Measurements from ENCODE around the gene GLRA3.
"Not testable (repeated sequence)": the region's sequence is repeated elsewhere in the genome, so short reads cannot be mapped to it uniquely, and the experiment has no call there.

GLRA3 gene

DNA sequence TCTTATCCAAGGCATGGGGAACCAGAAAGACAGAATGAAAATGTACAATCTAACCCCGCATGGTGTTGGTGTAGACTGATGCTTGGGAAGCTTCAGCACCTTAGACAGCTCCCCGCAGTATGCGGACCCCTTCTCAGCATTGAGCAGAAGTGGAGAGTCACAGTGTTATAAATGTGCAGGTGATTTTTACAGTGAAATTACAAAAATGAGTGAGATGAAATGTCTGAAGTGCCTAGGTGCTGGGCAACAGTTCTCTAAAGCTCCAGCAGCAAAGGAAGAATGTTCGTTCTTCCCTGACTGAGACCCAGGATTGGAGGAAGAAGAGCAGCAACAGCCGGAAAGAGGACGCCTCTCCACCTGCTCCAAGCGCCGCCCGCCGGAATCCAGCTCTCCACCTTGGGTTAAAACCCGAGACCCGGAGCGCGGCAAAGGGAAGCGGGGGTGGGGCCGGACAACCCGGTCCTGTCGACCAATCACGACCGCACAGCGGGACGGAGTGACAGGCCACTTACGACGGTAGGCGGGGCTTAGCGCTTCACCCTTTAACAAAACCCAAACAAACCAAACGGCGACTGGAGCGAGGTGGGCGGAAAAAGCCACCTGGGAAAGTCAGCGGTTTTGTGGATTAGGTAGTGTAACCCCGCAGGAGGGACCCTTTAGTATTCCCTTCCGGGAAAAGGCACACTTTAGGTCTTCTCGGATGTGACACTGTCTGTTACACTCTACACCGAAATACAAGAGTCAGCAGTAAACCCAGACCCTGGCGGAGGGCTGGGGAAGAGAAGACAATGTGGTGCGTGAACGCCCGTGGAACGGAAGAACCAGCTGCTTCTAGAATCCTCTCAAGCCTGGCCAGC, at the start of gene GLRA3:
GLRA3 (minus strand) TSS at position 403 of the 857 bp plus-strand sequence. CDS start 436 bp downstream, outside the sequence.
- no peak for DNase-seq

- DNase-seq: no peak
These were observed 45.9 kb upstream of the GLRA3 start for GRCh38 chr4:174874898-174875297.

GRCh38 chr4:174873931-174874330, 44.9 kb upstream of the GLRA3 start:
- no peak for DNase-seq

- DNase-seq: not testable (repeated sequence)
These were observed 44.1 kb upstream of the GLRA3 start for GRCh38 chr4:174873146-174873545.

DNA sequence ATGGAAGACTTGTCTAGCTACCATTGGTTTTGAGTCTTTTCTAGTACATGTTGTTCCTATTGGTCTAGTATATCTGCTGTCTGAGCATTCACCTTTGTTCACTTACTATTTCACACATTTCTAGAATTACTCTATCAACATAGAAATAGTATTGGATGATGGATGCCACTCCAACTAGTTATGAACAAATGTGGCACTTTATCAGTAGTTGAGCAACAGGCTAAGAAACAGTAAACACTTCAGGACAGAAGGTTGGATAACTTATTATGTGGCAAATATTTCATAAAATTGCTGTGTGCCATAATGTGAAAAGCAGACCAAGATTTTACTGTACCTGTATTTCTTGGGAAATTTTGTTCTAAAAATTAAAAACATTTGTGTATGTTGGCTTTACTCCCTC, 42.4 kb upstream of the GLRA3 start:
- no peak for DNase-seq

- DNase-seq: no peak
These were observed 41.3 kb upstream of the GLRA3 start for GRCh38 chr4:174870311-174870710.

- no peak for DNase-seq
These were observed 40.3 kb upstream of the GLRA3 start for GRCh38 chr4:174869339-174869738.

DNA sequence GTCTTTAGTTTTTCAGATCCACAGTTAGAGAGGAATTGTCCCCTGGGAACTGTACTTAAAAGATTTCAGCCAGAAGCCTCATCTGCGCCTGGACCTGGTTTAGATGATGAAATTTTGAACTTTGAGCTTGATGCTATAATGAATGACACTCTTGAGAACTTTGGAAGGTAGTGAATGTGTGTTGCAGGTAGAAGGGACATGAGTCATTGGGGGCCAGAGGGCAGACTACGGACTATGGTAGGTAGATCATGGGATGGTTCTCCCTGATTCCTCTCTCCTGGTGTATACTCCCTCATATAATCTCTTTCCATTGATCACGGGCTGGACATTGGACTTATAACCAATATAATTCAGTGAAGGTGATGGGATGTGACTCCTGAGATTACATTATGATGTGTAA, 38.9 kb upstream of the GLRA3 start:
- no peak for DNase-seq

GRCh38 chr4:174865418-174865985, 36.5 kb upstream of the GLRA3 start:
- DNase-seq: no peak

DNA sequence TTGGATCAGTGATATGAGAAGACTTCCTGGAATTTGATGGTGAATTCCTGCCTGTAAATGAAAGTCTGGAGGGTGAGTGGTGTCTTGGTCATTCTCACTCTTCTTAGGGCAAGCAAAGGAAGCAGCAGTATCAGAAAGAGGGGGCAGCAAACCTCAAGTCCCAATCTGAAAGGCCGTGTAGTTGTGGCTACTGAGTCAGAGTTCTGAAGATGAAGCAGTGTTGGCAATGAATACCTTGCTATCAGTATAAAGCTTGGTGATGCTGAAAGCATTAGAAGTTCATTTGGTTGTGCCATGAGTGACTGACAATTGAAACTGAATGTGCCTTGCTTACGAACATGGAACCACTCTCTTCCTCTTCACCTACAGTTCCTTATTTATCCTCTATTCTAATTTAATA, 35.0 kb upstream of the GLRA3 start:
- no peak for DNase-seq

GRCh38 chr4:174860588-174860987, 31.5 kb upstream of the GLRA3 start:
- no peak for DNase-seq

GRCh38 chr4:174859904-174860303, 30.9 kb upstream of the GLRA3 start:
- no peak for DNase-seq

DNA sequence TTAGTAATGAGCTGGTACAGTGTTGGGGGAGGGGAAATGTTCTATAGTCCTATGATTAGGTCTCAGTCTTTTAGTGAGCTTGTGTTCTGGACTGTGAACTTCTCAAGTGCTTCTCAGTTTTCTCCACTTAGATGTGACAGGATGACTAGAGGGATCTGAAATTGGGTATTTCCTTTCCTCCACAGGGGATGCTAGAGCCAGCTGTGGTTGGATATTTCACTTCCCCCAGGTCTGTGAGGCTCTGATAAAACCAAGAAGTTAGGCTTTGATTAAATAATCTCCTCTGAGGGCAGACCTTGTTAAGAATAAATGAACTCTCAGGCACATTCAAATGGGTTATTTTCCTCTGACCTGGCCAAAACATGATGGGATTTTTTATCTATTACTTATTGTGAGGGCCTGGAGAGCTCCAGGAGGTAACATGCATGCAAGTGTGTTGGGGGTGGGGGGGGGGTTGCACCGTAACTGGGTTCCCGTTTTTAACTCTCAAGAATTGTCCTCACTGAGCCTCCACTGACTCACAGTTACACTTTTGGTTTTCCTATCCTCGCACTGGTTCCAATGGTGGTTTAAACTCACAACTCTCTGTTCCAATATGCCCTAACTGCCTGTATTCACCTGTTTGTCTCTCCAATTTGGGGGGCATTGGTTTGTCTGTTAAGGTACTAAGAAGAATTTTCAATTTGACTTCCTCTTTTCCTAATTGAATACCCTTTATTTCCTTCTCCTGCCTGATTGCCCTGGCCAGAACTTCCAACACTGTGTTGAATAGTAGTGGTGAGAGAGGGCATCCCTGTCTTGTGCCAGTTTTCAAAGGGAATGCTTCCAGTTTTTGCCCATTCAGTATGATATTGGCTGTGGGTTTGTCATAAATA, 28.1 kb upstream of the GLRA3 start:
- no peak for DNase-seq

DNA sequence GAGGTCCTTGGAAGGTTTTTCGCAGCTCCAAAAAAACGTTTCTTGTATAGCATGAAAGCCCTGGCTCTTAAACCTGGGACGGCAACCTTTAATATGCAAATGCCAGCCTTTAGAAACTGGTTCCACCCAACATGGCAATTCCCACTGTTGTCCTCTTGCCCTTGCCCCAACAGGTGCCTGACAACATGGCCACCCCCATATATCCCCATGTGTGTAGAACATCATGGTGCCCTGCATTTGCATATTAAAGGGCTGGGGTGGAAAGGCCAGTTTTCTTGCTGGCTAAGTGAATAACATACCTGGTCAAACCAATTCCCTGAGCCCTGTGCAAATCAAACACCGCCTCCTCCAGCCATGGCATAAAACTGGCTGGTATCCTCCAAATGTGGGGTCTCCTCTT, 26.0 kb upstream of the GLRA3 start:
- DNase-seq: no peak

- no peak for DNase-seq
These were observed 24.6 kb upstream of the GLRA3 start for GRCh38 chr4:174853629-174854028.

GRCh38 chr4:174848596-174848995, 19.5 kb upstream of the GLRA3 start:
- DNase-seq: no peak

DNA sequence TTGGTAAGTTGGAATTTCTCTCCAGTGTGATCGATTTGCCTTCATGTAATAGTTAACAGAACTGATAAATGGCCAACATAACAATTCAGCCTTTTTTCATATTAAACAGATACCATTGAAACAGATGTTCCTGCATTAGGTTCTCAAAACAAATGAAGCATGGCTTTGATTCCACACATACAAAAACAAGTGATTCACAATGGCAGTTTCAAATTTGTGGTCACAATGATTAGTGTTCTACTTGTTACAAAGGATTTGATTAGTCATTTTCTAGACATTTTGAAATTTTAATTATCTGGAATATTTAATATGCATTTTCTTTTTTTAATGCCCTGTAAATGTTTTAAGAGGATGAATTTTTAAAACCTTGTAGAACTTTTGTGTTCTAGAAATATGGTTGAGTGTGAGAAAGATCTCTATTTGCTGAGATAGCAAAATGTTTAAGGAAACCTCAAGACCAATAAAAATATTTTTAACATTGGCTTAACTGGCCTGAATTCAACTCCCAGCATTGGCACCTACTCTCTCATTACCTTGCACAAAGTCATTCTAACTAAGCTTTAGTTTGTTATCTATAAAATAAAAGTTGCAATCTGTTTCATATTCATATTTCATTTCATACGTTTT, 18.9 kb upstream of the GLRA3 start:
- DNase-seq: no peak

GRCh38 chr4:174835536-174835935, 6.5 kb upstream of the GLRA3 start:
- no peak for DNase-seq

GRCh38 chr4:174834477-174834876, 5.4 kb upstream of the GLRA3 start:
- DNase-seq: no peak

GRCh38 chr4:174826660-174827059, 2.4 kb downstream of the GLRA3 start:
- no peak for DNase-seq

DNA sequence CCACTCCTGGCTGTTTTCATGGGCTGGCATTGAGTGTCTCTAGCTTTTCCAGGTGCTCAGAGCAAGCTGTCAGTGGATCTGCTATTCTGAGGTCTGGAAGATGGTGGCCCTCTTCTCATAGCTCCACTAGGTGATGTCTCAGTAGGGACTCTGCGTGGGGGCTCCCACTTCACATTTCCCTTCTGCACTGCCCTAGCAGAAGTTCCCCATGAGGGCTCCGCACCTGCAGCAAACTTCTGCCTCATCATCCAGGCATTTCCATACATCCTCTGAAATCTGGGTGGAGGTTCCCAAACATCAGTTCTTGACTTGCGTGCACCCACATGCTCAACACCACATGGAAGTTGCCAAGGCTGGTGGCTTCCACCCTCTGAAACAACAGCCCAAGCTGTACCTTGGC, 13.8 kb downstream of the GLRA3 start:
- no peak for DNase-seq

DNA sequence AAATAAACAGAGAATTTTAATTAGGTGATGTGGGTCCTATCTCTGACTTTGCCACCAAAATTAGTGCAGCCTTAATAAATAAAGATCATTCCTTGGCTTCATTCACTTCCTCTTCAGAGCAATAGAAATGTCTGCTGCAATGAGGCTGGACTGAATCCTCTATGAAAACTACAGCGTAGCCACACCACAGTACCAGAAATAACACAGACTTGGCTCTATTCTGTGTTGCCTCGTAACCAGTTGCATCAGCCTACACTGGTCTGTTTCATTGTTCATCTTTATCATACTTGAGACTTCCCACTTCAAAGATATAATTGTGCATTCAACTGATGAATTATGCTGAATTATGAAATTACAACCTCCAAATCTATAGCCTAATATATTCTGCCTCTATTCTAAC, 15.8 kb downstream of the GLRA3 start:
- DNase-seq: no peak

DNA sequence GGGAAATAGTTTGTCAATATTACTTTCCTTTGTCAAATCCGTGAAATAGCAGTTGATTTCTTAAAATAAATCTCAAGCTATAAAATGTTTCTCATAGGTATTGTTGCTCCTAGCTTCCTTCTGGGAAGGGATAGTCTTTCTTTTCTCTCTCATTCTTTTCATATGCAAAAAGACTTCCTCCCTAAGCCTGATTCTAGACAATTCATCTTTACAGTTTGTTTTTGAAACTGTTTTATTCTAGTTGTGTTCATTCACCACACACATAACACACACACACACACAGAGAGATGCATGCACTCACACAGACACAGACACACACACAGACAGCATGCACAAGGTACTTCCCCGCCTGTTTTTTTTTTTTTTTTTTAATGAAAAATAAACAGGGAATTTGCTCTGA, 18.2 kb downstream of the GLRA3 start:
- no peak for DNase-seq

Data from CD4-positive, alpha-beta T cell treated with Interleukin-1 beta for 1 hour (primary cell).